ENCODE data around the gene NSD2. TPM values are rescaled to one million over a fixed set of nuclear protein-coding genes. Genes with fewer than 3 reads are reported as not detected.
"Not testable (repeated sequence)": the region's sequence is repeated elsewhere in the genome, so short reads cannot be mapped to it uniquely, and the experiment has no call there.

NSD2 gene
- total RNA-seq, 2 donors from 2014 or later: 33.5 to 45.4 TPM

DNA sequence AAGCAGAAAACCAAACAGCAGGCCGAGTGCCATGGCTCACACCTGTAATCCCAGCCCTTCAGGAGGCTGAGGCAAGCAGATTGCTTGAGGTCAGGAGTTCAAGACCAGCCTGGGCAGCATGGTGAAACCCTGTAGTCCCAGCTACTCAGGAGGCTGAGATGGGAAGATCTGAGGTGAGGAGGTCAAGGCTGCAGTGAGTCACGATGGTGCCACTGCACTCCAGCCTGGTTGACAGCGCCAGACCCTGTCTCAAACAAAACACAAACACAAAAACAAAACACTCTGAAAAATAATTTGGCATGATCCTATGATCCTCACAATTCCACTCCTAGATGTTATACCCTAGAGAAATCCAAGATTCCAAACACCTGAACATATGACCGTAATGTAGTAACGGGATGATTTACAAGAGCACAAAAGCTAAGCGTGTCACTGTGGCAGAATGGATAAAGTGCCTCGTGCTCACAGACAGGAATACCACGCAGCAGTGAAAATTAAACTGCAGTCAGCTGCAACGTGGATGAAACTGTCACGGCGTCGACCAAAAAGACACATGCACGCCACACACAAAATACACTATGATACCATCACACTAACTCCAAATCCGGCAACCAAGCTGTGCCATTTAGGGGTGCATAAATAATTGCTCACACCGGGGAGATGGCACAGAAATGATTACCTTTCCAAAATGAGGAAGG lies 135.9 kb downstream of the NSD2 start:
- intact Hi-C loops (cut with DNase I): no loop called here
- DNase-seq (ENCODE audit: low spot score): no peak

DNA sequence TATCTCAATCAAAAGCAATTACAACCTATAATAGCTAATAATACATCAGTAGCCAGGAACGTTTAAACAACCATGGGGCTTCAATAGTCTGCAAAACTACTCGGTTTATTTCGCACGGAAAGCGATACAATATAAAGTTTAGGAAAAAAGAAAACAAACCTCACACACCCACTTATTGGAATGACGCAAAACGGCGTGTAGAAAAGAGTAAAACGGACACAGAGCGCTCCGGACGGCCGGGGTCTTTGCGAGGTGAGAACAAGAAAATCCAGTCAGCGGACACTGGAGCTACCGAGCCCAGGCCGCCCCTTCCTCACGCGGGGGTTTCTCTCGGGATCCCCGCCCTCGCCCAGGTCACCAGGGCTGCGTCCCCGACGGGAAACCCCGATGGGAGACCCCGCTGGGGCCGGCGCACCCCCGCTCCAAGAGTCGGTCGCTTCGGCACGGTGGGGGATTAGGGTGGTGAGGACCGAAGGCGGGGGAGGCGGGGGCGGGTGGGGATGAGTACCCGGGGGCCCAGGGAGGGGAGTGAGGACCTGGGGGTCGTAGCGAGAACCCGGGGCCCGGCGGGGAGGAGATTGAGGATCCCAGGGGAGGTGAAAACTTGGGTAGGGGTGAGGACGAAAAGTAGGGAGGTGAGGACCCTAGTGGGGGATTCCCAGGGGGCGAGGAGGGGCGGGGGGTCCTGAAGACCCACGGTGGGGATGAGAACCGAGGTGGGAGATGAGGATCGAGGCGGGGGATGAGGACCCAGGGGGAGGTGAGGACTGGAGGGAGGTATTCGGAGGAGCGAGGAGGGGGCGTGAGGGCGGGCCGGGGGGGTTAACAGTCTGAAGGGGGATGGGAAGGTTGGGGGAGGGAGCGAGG lies 136.8 kb downstream of the NSD2 start:
- no peak for DNase-seq (ENCODE audit: low spot score)
- intact Hi-C loops (cut with DNase I): no loop called here

DNA sequence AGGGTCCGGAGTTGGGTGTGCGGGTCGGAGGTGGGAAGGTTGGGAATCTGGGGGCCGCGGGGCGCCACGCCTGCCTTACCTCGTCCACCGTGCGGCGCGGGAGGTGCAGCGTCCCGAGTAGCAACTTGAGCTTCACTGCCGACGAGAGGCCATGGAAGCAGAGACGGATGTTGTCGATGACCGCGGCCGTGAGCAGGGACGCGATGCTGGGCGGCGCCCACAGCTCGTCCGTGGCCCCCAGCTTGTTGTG lies 137.4 kb downstream of the NSD2 start:
- intact Hi-C loops (cut with DNase I): no loop called here
- no peak for DNase-seq (ENCODE audit: low spot score)

DNA sequence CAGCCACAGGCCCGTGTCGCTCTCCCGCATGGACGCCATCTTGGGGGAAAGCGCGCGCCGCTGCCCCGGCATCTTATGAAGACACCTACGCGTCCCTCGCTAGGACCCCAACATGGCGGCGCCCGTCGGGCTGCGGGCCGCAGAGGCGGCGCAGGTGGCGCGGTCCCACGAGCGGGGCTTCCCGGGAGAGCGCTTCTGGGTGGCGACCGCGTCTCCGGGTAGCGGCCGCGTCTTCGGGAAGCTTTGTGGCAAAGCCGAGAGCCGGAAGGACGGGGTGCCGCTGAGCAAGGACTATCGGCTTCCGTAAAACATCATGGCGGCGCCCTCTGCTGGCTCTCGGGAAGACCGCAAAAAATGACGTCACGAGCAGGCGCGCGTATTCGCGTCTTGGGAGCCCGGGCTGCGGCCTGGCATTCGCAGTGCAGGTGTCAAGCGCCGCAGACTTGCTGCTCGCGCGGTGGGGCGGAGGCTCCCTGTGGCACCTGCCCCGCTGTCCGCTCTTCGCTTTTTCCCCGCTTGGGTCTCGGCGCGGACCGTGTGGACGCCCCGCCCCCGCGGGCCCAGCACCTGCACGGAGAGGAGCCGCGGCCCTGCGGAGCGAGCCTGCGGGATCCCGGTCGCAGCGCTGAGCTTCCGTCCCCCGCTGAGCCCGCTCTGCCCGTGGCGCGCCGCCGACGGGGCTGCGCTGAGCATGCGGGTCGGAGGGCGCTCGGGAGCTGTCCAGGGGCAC lies 137.9 kb downstream of the NSD2 start, which contains the start of gene NELFA:
Gene NELFA, minus strand, starts transcription at position 54 of the 730 bp plus-strand sequence. Its CDS starts 15 bp downstream, at position 39.
- intact Hi-C loops (cut with DNase I): no loop called here
- peak; percentile 98 for DNase-seq (ENCODE audit: low spot score)

DNA sequence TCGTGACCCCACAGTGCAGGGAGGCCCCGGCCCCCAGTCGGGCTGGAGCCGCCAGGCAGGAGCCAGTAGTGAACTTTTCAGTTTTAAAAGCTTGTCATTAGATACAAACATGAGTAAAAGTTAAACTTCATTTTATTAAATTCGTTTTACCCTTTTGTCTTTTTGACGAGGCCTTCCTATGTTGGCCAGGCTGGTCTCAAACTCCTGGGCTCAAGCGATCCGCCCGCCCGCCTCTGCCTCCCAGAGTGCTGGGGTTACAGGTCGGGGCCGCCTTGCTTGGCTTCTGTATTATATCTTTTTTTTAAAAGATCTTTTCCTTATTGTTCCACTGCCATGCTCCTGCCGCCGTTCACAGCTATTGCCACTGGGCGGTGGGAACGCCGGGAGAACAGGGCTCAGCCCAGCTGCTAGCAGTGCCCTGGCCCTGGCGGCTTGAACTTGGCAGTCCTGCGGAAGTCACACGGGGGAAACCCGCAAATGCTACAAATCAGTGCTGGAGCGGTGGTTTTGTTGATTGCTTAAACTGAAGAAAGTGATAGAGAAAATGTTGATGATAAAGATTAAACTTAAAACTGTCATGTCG lies 138.5 kb downstream of the NSD2 start:
- DNase-seq (ENCODE audit: low spot score): peak; percentile 85
- intact Hi-C loops (cut with DNase I): no loop called here

DNA sequence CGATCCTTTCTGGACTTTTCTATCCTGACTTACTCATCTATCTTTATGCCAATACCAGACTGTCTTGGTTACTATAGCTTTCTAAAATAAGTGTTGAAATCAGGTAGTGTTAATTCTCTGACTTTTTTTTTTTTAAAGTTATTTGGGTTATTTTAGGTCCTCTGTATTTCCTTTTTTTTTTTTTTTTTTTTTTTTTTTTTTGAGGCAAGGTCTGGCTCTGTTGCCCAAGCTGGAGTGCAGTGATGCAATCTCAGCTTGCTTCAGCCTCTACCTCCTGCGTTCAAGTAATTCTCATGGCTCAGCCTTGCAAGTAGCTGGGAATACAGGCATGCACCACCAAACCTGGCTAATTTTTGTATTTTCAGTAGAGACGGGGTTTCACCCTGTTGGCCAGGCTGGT lies 140.4 kb downstream of the NSD2 start:
- intact Hi-C loops (cut with DNase I): no loop called here
- no peak for DNase-seq (ENCODE audit: low spot score)

DNA sequence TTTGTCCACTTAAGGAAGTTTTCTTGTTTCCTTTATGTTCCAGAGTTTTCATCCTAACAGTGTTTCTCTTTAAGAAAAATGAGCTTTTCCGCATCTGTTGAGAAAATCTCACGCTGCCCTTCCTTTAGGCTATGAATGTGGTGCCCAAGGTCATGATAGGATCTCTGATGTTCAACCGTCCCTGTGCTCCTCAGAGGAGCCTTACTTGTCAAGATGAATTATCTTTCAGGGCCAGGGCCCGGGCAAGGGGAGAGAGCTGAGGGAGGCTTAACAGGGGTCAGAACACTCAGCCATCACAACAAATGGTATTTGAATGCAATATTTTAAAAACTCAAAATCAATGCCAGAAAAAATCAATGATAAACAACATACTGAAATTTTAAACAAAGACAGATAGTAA lies 143.8 kb downstream of the NSD2 start:
- no peak for DNase-seq (ENCODE audit: low spot score)
- intact Hi-C loops (cut with DNase I): no loop called here

DNA sequence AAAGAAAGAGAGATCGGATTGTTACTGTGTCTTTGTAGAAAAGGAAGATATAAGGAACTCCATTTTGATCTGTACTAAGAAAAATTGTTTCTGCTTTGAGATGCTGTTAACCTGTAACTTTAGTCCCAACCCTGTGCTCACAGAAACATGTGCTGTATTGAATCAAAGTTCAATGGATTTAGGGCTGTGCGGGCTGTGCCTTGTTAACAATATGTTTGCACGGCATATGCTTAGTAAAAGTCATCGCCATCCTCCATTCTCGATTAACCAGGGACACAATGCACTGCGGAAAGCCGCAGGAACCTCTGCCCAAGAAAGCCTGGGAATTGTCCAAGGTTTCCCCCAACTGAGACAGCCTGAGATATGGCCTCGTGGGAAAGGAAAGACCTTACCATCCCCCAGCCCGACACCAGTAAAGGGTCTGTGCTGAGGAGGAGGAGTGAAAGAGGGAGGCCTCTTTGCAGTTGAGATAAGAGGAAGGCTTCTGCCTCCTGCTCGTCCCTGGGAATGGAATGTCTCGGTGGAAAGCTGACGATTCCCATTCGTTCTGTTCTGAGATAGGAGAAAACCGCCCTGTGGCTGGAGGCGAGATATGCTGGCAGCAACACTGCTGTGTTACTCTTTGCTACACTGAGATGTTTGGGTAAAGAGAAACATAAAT lies 150.3 kb downstream of the NSD2 start:
- intact Hi-C loops (cut with DNase I); DNase-seq (ENCODE audit: low spot score): not testable (repeated sequence)

DNA sequence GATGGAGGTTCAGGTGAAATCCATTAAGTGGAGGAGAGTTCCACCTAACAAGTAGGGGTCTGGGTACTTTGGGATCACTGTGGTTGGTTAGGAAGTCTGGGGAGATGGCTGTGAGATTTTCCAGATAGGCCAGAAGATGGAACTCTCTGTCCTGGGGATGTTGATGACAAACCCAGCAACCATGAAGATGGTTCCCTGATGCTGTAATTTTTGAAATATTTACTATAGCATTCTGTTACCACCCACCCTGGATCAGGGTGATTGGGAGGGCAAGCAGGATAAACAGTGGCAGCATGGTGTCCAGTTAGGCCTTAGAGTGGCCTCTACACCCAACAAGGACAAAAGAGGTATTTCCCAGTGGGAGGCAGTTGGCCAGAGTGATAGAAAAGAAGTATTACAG lies 153.5 kb downstream of the NSD2 start:
- DNase-seq (ENCODE audit: low spot score): no peak
- intact Hi-C loops (cut with DNase I): no loop called here

DNA sequence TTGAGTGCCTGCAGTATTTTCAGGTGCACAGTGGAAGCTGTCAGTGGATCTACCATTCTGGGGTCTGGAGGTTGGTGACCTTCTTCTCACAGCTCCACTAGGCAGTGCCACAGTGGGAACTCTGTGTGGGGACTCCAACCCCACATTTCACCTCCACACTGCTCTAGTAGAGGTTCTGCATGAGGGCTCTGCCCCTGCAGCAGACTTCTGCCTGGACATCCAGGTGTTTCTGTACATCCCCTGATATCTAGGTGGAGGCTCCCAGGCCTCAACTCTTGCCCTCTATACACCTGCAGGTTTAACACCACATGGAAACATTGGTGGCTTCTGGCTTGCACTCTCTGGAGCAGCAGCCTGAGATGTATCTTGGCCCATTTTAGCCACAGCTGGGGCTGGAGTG lies 154.6 kb downstream of the NSD2 start:
- DNase-seq (ENCODE audit: low spot score): no peak
- intact Hi-C loops (cut with DNase I): no loop called here

DNA sequence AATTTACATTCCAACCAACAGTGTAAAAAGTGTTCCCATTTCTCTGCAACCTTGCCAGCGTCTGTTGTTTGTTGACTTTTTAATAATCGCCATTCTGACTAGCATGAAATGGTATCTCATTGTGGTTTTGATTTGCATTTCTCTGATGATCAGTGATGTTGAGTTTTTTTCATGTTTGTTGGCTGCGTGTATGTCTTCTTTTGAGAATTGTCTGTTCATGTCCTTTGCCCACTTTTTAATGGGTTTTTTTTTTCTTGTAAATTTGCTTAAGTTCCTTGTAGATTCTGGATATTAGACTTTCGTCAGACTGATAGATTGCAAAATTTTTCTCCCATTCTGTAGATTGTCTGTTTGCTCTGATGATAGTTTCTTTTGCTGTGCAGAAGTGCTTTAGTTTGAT lies 155.9 kb downstream of the NSD2 start:
- intact Hi-C loops (cut with DNase I); DNase-seq (ENCODE audit: low spot score): not testable (repeated sequence)

DNA sequence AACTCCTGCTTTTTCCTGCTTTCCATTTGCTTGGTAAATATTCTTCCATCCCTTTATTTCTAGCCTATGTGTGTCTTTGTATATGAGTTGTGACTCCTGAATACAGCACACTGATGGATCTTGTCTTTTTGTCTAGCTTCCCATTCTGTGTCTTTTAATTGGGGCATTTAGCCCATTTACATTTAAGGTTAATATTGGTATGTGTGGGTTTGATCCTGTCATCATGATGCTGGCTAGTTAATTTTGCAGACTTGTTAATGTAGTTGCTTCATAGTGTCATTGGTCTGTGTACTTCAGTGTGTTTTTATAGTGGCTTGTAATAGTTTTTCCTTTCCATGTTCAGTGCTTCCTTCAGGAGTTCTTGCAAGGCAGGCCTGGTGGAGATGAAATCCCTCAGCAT lies 160.0 kb downstream of the NSD2 start:
- DNase-seq (ENCODE audit: low spot score); intact Hi-C loops (cut with DNase I): not testable (repeated sequence)

Small RNA genes lying within 50 kb of the gene (microRNA-seq; reads per million reads assigned to microRNA genes)
- gene MIR943 (ENCODE audit: borderline microRNAs expressed in 2 of 2): 0.26 to 0.32 reads per million in 2 donors

Other genes with a start within 250 kb of the NSD2 start
- gene FAM53A, start 187.1 kb upstream of the NSD2 start, total RNA-seq: 1 to 10 TPM; 1.5 to 1.7 TPM
- gene SLBP, start 159.1 kb upstream of the NSD2 start, total RNA-seq: 10 to 100 TPM; 25.6 to 27.9 TPM
- gene TMEM129, start 150.1 kb upstream of the NSD2 start, total RNA-seq: 10 to 100 TPM; 25.1 to 28.1 TPM
- 1 to 10 TPM; 5.2 to 9.3 TPM for gene TACC3, start 149.9 kb upstream of the NSD2 start, total RNA-seq
- gene FGFR3, start 78.1 kb upstream of the NSD2 start, total RNA-seq: 1 to 10 TPM; 2.1 to 2.4 TPM
- 10 to 100 TPM; 22.0 to 25.7 TPM for gene LETM1, start 15.2 kb upstream of the NSD2 start, total RNA-seq
- 10 to 100 TPM; 16.2 to 17.3 TPM for gene NELFA, start 137.6 kb downstream of the NSD2 start, total RNA-seq
- under 1 TPM; 0.19 to 0.52 TPM for gene NAT8L, start 187.9 kb downstream of the NSD2 start, total RNA-seq